ENCODE measurements around the gene FOXN3.

DNA sequence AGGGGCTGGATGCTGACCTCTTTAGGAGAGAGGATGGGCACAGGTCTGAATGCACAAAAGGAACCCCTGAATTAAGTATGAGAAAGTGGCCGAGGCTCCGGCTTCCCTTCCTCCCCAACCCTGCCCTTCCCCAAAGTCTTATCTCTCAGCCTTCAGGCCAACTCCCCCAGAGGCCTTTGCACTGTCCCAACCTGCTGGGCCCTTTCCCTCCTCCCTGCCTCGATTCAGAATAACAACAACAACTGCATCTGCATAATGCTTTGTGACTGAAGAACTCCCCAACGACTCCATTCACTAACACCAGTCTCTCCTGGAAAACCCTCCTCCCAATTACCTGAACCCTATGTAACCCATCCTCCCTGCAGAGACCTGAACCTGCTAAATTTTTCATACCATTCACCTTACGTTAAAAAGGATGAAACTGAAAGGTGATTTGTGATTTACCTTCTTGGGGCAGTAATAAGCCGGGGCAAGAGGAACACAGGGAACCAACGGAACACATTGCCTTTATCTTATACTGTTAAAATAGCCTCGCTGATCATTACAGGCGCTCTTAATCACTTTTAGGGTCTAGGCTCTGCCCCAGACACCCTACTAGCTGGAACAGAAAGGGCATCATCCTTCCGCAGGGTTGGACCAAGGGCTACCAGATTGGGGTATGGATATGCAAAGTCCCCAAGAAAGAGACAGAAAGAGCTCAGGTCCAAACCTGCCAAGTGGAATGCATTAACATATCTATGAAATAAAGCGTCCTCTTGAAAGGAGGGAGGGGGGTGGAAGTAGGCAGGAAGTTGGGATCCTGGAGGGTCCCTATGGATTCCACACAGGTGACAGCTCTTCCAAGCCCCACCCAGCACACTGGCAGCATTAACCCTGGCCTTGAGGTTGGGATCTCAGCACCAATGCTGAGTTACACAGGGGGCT, 24.2 kb upstream of the FOXN3 start:
- TF ChIP-seq, protein P1, sequence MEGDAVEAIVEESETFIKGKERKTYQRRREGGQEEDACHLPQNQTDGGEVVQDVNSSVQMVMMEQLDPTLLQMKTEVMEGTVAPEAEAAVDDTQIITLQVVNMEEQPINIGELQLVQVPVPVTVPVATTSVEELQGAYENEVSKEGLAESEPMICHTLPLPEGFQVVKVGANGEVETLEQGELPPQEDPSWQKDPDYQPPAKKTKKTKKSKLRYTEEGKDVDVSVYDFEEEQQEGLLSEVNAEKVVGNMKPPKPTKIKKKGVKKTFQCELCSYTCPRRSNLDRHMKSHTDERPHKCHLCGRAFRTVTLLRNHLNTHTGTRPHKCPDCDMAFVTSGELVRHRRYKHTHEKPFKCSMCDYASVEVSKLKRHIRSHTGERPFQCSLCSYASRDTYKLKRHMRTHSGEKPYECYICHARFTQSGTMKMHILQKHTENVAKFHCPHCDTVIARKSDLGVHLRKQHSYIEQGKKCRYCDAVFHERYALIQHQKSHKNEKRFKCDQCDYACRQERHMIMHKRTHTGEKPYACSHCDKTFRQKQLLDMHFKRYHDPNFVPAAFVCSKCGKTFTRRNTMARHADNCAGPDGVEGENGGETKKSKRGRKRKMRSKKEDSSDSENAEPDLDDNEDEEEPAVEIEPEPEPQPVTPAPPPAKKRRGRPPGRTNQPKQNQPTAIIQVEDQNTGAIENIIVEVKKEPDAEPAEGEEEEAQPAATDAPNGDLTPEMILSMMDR (IDR thresholded peaks at IDR 0.05) = no peak
- no peak for TF ChIP-seq POLR2A (IDR thresholded peaks at IDR 0.05)
